ENCODE results near the gene HDAC5.

HDAC5 gene

DNA sequence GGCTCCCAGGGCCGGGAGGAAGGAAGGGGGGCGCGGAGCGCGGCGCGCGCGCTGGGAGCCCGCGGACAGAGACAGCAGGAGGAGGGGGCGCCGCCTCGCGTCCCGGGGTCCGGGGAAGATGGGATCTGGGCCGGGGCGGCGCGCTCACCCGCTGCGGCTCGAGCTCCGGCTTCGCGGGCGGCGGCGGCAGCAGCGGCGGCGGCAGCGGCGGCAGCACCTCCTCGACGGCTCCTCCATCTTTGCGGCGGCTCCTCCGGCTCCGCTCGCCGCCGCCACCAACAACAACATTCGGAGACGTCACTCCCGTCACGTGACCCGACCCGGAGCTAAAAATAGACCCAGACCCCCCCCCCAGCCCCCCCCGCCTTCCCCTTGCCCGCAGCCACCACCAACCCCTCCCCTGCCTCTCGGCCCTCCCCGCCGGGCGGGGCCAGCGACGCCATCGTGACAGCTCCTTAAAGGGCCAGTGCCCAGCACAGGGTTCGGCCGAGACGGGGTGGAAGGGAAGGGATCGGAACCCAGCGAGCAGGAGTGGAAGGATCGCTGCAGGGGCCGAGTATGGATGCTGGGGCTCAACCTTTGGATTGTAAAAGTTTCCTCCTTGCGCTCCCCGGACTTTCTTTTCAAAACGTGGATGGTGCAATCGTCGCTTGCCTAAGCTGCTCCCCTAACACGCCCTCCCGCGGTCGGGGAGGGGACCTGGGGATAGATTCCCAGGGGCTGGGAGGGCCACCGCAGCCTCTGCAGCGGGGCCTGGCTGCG is at the start of gene HDAC5:
Gene HDAC5, minus strand, starts transcription at position 286 of the 762 bp plus-strand sequence. CDS start 6,126 bp downstream, outside the sequence.
- peak within 1 kb of the TSS; percentile 71 for H3K4me3 ChIP-seq (ENCODE audit: low read depth, low read length)
- TF ChIP-seq, protein P1, sequence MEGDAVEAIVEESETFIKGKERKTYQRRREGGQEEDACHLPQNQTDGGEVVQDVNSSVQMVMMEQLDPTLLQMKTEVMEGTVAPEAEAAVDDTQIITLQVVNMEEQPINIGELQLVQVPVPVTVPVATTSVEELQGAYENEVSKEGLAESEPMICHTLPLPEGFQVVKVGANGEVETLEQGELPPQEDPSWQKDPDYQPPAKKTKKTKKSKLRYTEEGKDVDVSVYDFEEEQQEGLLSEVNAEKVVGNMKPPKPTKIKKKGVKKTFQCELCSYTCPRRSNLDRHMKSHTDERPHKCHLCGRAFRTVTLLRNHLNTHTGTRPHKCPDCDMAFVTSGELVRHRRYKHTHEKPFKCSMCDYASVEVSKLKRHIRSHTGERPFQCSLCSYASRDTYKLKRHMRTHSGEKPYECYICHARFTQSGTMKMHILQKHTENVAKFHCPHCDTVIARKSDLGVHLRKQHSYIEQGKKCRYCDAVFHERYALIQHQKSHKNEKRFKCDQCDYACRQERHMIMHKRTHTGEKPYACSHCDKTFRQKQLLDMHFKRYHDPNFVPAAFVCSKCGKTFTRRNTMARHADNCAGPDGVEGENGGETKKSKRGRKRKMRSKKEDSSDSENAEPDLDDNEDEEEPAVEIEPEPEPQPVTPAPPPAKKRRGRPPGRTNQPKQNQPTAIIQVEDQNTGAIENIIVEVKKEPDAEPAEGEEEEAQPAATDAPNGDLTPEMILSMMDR (IDR thresholded peaks at IDR 0.05; ENCODE audit: borderline replicate concordance, insufficient read depth, low read depth, low read length), result peak; percentile 62

DNA sequence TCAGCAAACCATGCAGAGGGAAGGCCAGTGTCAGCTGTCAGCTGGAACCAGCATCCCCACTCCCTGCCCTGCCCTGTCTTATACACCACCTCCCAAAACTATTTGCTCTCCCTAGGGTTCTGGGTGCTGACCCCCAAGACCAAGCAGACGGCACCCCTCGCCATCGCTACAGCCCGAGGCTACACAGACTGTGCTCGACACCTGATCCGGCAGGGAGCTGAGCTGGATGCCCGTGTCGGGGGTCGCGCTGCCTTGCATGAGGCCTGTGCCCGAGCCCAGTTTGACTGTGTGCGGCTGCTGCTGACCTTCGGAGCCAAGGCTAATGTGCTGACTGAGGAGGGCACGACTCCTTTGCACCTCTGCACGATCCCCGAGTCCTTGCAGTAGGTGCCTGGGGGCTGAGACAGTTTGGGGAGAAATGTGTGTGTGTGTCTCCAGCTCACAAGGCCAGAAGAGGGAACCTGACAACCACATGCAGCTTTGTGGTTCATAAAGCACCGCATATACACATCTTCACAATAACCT is 48.6 kb upstream of the HDAC5 start:
- TF ChIP-seq, protein P1 (IDR thresholded peaks at IDR 0.05; ENCODE audit: borderline replicate concordance, insufficient read depth, low read depth, low read length), result no peak
- no peak overlapping the region for H3K4me3 ChIP-seq (ENCODE audit: low read depth, low read length)

DNA sequence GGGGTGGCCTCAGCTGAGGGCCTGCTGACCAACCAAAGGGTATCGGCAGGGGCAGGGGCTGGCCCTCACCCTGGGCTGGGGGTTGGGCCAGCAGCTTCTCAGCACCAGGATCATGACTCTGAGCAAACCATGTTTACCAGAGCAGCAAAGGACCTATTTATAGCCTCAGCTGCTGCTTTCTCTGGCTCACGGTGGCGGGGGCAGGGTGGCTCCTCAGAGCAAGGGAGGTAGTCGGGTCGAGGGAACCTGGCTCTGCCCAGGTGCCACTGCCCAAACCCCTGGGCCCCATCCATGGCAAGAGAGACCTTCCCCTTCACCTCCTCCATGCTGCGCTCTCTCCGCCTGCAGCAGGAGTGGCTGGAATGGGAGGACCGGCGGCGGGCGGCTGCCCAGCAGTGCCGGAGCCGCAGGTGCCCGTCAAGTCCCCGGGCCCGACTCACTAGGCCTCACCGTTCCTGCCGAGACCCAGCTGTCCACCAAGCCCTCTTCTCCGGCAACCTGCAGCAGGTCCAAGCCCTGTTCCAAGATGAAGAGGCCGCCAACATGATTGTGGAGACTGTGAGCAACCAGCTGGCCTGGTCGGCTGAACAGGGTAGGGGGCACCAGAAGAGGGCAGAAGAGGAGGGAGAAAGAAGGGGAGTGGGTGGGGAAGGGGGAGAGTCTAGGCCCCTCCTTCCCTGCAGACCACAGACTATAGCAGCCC is 47.2 kb upstream of the HDAC5 start, which contains the start of gene ASB16:
Gene ASB16, plus strand, starts transcription at position 206 of the 703 bp plus-strand sequence. Its CDS starts 86 bp downstream, at position 292.
- TF ChIP-seq, protein P1 (IDR thresholded peaks at IDR 0.05; ENCODE audit: borderline replicate concordance, insufficient read depth, low read depth, low read length), result no peak
- H3K4me3 ChIP-seq (ENCODE audit: low read depth, low read length), result no peak within 1 kb of the TSS

DNA sequence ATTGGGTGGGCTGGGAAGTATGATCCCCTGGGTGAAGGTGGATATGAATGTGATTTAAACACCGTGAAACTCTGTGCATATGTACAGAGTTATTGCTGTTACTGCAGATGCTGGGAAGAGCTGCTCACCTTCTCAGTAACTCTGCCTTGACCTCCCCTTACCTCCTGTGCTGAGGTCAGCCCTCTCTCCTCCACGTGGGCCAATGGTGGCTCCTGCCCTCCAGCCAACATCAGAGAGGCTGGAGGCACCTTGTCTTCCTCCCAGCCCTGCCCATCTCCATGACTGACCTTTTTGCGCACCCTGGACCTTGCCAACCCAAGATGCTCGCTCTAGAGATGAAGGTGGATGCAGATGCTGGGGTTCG is 46.7 kb upstream of the HDAC5 start:
- no peak overlapping the region for H3K4me3 ChIP-seq (ENCODE audit: low read depth, low read length)
- TF ChIP-seq, protein P1 (IDR thresholded peaks at IDR 0.05; ENCODE audit: borderline replicate concordance, insufficient read depth, low read depth, low read length), result no peak

DNA sequence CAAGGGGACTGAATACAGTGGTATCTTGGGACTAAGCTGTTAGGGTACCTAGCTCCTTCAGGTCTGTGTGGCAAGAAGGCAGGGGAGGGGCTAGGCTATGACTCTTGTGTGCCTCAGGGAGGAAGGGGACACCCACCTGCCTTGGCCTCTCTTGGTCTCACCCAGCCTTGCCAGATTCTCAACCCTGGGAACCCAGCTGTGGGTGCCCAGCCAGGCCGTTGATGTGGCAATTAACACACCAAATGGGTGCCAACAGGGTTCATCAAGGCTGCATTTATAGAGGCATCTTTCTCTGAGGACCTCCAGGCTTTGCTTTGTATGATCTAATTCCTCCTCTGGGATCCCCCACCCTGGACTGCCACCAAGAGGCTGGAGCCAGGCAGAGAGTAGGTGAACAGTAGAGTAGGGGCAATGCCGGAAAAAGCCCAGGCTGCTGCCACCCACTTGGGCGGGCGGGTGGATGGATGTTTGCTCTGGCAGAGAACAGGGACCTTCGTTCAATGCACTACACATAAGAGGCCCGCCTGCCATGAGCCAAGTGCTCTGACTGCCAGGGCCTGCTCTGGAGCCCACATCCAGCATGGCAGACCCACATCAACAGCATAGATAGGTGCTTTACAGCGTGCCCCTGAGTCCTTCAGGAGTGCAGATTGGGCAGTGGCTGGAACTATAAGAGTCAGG is 43.9 kb upstream of the HDAC5 start:
- no peak overlapping the region for H3K4me3 ChIP-seq (ENCODE audit: low read depth, low read length)
- TF ChIP-seq, protein P1 (IDR thresholded peaks at IDR 0.05; ENCODE audit: borderline replicate concordance, insufficient read depth, low read depth, low read length), result no peak

DNA sequence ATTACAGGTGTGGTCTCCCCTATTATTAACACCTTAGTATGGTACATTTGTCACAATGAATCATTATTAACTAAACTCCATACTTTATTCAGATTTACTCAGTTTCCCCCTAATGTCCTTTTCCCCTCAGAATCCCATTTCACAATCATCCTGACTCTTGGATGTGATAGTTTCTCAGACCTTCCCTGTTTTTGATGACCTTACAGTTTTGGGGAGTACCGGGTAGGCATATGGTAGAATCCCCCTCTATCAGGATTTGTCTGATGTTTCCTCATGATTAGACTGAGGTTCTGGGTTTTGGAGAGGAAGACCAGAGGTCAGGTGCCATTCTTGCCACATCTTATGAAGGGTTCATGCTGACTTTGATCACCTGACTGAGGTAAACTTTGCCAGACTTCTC is 41.0 kb upstream of the HDAC5 start:
- TF ChIP-seq, protein P1 (IDR thresholded peaks at IDR 0.05; ENCODE audit: borderline replicate concordance, insufficient read depth, low read depth, low read length), result no peak
- no peak overlapping the region for H3K4me3 ChIP-seq (ENCODE audit: low read depth, low read length)
